ENCODE measurements around the gene TRMT6.

The TRMT6 gene

GRCh38 chr20:5950271-5951031 lies at the start of gene TRMT6, which contains the start of gene MCM8:
Gene TRMT6 (minus strand): TSS chr20:5950533. CDS start chr20:5950405, 128 bp downstream.
Gene MCM8 (plus strand): TSS chr20:5950652. CDS start chr20:5952016, 1,364 bp downstream.
- peak; percentile 99 for DNase-seq

GRCh38 chr20:5999783-6000182 lies 49.5 kb upstream of the TRMT6 start:
- DNase-seq = no peak

GRCh38 chr20:5996765-5997164 lies 46.4 kb upstream of the TRMT6 start:
- DNase-seq = peak; percentile 5

GRCh38 chr20:5991623-5992441 lies 41.5 kb upstream of the TRMT6 start:
- no peak for DNase-seq

- no peak for DNase-seq
These were observed 40.6 kb upstream of the TRMT6 start for GRCh38 chr20:5990946-5991345.

GRCh38 chr20:5989539-5989938 lies 39.2 kb upstream of the TRMT6 start:
- DNase-seq = peak; percentile 11

GRCh38 chr20:5987383-5987782 lies 37.0 kb upstream of the TRMT6 start:
- DNase-seq = no peak

GRCh38 chr20:5980720-5981538 lies 30.6 kb upstream of the TRMT6 start:
- DNase-seq = no peak

- no peak for DNase-seq
These were observed 29.5 kb upstream of the TRMT6 start for GRCh38 chr20:5979801-5980200.

GRCh38 chr20:5977975-5978374 lies 27.6 kb upstream of the TRMT6 start:
- no peak for DNase-seq

GRCh38 chr20:5977223-5977622 lies 26.9 kb upstream of the TRMT6 start:
- DNase-seq = no peak

GRCh38 chr20:5975778-5976177 lies 25.4 kb upstream of the TRMT6 start:
- DNase-seq = no peak

GRCh38 chr20:5974531-5974930 lies 24.2 kb upstream of the TRMT6 start:
- no peak for DNase-seq

GRCh38 chr20:5973971-5974370 lies 23.6 kb upstream of the TRMT6 start:
- no peak for DNase-seq

- no peak for DNase-seq
These were observed 22.8 kb upstream of the TRMT6 start for GRCh38 chr20:5973172-5973571.

GRCh38 chr20:5971203-5971602 lies 20.9 kb upstream of the TRMT6 start:
- DNase-seq = no peak

- DNase-seq = no peak
These were observed 20.0 kb upstream of the TRMT6 start for GRCh38 chr20:5970381-5970780.

- DNase-seq = no peak
These were observed 19.6 kb upstream of the TRMT6 start for GRCh38 chr20:5969940-5970339.

- DNase-seq = no peak
These were observed 19.1 kb upstream of the TRMT6 start for GRCh38 chr20:5969348-5969935.

GRCh38 chr20:5968462-5968861 lies 18.1 kb upstream of the TRMT6 start:
- no peak for DNase-seq

- no peak for DNase-seq
These were observed 17.1 kb upstream of the TRMT6 start for GRCh38 chr20:5967469-5967868.

GRCh38 chr20:5949943-5950270 lies 426 bp downstream of the TRMT6 start:
- DNase-seq = no peak

GRCh38 chr20:5947276-5947675 lies 3.1 kb downstream of the TRMT6 start:
- DNase-seq = no peak
